ENCODE results near the gene CD7.
"Not testable (repeated sequence)": the region's sequence is repeated elsewhere in the genome, so short reads cannot be mapped to it uniquely, and the experiment has no call there.

Gene CD7

DNA sequence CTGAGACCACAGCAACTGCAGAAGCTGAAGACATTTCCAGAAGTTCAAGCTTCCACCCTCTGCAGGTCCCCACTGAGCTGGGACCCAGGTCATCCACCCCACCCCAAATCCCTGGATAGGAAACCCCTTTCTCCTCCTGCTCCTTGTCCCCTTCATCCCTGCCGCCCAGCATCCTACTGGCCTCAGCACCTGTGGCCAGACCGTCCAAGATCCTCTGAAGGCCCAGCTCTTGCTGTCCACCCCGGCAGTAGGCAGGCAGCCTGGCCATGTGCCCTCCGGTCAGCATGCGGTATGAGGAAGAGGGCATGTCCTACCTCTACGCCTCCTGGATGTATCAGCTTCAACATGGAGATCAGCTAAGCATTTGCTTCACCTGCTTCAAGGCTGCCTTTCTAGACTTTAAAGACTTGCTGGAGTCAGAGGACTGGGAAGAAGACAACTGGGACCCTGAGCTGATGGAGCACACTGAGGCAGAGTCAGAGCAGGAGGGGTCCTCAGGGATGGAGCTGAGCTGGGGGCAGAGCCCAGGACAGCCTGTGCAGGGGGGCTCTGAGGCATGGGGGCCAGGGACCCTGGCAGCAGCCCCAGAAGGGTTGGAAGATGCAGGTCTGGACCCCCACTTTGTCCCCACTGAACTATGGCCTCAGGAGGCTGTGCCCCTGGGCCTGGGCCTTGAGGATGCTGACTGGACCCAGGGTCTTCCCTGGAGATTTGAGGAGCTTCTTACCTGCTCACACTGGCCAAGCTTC, 44.7 kb upstream of the CD7 start:
- Histone ChIP-seq H3K79me2 (ENCODE audit: insufficient read depth, low read length) (no peaks in the 10 kb centered on the region), H2AFZ (ENCODE audit: low read depth, low read length, severe bottlenecking) (no peak overlapping the region), H3K9ac (ENCODE audit: low read length) (no peak overlapping the region), H3K27ac (ENCODE audit: low read depth, low read length) (no peak overlapping the region), H3K9me3 (ENCODE audit: insufficient read depth, low read length) (no peaks in the 10 kb centered on the region), H3K36me3 (ENCODE audit: low read length) (no peaks in the 10 kb centered on the region), H3K4me3 (ENCODE audit: insufficient read depth, low read length, poor library complexity, severe bottlenecking) (no peak overlapping the region), H3K9me2 (replicated peaks; ENCODE audit: insufficient read depth, low read length) (no peaks in the 10 kb centered on the region), H3F3A (ENCODE audit: insufficient read depth) (0 out of 2 replicates have a peak, but pooled peaks cover 2% of the 10 kb centered on the region), H3K4me2 (ENCODE audit: low read depth, low read length, poor library complexity, severe bottlenecking) (no peak overlapping the region), H3K27me3 (ENCODE audit: low read length) (no peaks in the 10 kb centered on the region), H4K20me1 (ENCODE audit: low read depth, low read length) (no peaks in the 10 kb centered on the region)
- no peak for TF ChIP-seq EZH2phosphoT487 (conservative IDR thresholded peaks at IDR 0.05; ENCODE audit: low read length)
- TF ChIP-seq, protein P1, sequence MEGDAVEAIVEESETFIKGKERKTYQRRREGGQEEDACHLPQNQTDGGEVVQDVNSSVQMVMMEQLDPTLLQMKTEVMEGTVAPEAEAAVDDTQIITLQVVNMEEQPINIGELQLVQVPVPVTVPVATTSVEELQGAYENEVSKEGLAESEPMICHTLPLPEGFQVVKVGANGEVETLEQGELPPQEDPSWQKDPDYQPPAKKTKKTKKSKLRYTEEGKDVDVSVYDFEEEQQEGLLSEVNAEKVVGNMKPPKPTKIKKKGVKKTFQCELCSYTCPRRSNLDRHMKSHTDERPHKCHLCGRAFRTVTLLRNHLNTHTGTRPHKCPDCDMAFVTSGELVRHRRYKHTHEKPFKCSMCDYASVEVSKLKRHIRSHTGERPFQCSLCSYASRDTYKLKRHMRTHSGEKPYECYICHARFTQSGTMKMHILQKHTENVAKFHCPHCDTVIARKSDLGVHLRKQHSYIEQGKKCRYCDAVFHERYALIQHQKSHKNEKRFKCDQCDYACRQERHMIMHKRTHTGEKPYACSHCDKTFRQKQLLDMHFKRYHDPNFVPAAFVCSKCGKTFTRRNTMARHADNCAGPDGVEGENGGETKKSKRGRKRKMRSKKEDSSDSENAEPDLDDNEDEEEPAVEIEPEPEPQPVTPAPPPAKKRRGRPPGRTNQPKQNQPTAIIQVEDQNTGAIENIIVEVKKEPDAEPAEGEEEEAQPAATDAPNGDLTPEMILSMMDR (IDR thresholded peaks at IDR 0.05; ENCODE audit: insufficient read depth, low read length, poor library complexity, severe bottlenecking): no peak

GRCh38 chr17:82359451-82360074, 42.2 kb upstream of the CD7 start:
- H3K9ac ChIP-seq (ENCODE audit: low read length); H2AFZ ChIP-seq (ENCODE audit: low read depth, low read length, severe bottlenecking); H3K36me3 ChIP-seq (ENCODE audit: low read length); H4K20me1 ChIP-seq (ENCODE audit: low read depth, low read length); H3K9me2 ChIP-seq (replicated peaks; ENCODE audit: insufficient read depth, low read length); H3K27ac ChIP-seq (ENCODE audit: low read depth, low read length); H3F3A ChIP-seq (ENCODE audit: insufficient read depth); H3K4me2 ChIP-seq (ENCODE audit: low read depth, low read length, poor library complexity, severe bottlenecking); H3K79me2 ChIP-seq (ENCODE audit: insufficient read depth, low read length); H3K9me3 ChIP-seq (ENCODE audit: insufficient read depth, low read length); H3K4me3 ChIP-seq (ENCODE audit: insufficient read depth, low read length, poor library complexity, severe bottlenecking); H3K27me3 ChIP-seq (ENCODE audit: low read length): not testable (repeated sequence)

DNA sequence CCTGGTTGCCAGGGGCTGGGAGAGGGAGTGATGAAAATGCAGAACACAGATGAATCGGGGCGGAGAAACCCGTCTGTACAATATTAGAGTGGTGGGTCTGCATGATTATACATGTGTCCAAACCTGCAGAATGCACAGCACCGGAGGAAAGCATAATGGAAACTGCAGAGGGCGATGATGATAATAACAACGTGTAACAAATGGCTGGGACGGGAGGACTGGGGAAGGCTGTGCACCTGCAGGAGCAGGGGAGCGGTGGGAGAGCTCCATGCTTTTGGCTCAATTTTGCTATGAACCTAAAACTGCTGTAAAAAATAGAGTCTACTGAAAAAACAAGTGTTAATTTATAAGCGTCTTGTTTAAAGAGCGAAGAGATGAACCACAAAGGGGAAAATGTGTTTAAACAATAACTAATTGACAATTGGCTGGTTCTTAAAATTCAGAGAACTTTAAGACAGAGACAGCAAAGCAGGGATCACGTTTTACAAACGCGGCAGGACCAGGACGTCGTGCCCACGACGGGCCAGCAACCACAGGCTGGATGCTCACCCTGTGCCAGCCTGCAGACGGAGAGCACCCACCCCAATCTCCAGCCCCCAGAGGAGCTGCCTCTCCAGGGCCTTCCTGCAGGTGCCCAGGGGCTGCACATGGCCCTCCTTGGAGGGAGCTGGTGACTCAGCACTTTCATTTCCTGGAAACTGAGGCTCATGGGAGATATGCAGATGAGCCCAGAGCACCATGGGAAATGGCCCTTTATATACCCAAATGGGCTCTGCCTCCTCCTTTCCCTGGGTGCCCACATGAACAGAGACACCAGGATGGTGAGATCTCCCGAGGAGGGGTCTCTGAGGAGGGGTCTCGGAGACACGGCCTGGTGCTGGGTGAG, 41.3 kb upstream of the CD7 start, which contains the start of gene TEX19:
TSS of gene TEX19 (plus strand) at position 783 of the 886 bp plus-strand sequence. CDS start 2,904 bp downstream, outside the sequence.
- H2AFZ ChIP-seq (ENCODE audit: low read depth, low read length, severe bottlenecking): no peak within 1 kb of the TSS

More for the DNA sequence above, 41.3 kb upstream of the CD7 start, which contains the start of gene TEX19:
- Histone ChIP-seq H3F3A (ENCODE audit: insufficient read depth) (no peaks in the 10 kb centered on the region), H4K20me1 (ENCODE audit: low read depth, low read length) (no peaks in the 10 kb centered on the region), H3K79me2 (ENCODE audit: insufficient read depth, low read length) (no peaks in the 10 kb centered on the region), H3K9ac (ENCODE audit: low read length) (no peak within 1 kb of the TSS), H3K9me3 (ENCODE audit: insufficient read depth, low read length) (no peaks in the 10 kb centered on the region), H3K9me2 (replicated peaks; ENCODE audit: insufficient read depth, low read length) (no peaks in the 10 kb centered on the region), H3K36me3 (ENCODE audit: low read length) (no peaks in the 10 kb centered on the region), H3K27me3 (ENCODE audit: low read length) (no peaks in the 10 kb centered on the region), H3K4me2 (ENCODE audit: low read depth, low read length, poor library complexity, severe bottlenecking) (no peak within 1 kb of the TSS), H3K27ac (ENCODE audit: low read depth, low read length) (no peak within 1 kb of the TSS), H3K4me3 (ENCODE audit: insufficient read depth, low read length, poor library complexity, severe bottlenecking) (no peak within 1 kb of the TSS)
- TF ChIP-seq EZH2phosphoT487 (conservative IDR thresholded peaks at IDR 0.05; ENCODE audit: low read length): no peak
- TF ChIP-seq, protein P1 (IDR thresholded peaks at IDR 0.05; ENCODE audit: insufficient read depth, low read length, poor library complexity, severe bottlenecking): no peak

Measured in SU-DHL-6 (cell line).